ENCODE measurements around the gene CLNK. TPM values are rescaled to one million over a fixed set of nuclear protein-coding genes. Genes with fewer than 3 reads are reported as not detected.

The CLNK gene
- polyA plus RNA-seq, 1 of the 3 experiments (the other 2 are of a cell fraction), result not detected

- TF ChIP-seq USF2 (IDR thresholded peaks at IDR 0.05; ENCODE audit: borderline replicate concordance, low read depth, low read length) (no peak), FOXJ3 (CRISPR knock-in tag; IDR thresholded peaks at IDR 0.05) (no peak), YY1 (IDR thresholded peaks at IDR 0.05; ENCODE audit: low read depth) (no peak), SMC3 (IDR thresholded peaks at IDR 0.05; ENCODE audit: low read depth, low read length) (no peak), TCF12 (IDR thresholded peaks at IDR 0.05) (no peak), RFX5 (IDR thresholded peaks at IDR 0.05; ENCODE audit: low read length) (no peak), TAF1 (IDR thresholded peaks at IDR 0.05; ENCODE audit: borderline replicate concordance, low read depth, low read length) (no peak)
Measured at GRCh38 chr4:10438924-10439323, 245.6 kb downstream of the CLNK start (continued).

GRCh38 chr4:10437735-10438134, 246.8 kb downstream of the CLNK start:
- Histone ChIP-seq H3K36me3 (replicated peaks in 1 of 2; ENCODE audit: control insufficient read depth in 1 of 2, insufficient read depth in 2 of 2, low read length in 1 of 2) (peaks cover 0 to 3% of the 10 kb centered on the region in 2 experiments), H3K9me2 (no peaks in the 10 kb centered on the region), H4K20me1 (ENCODE audit: insufficient read depth) (no peaks in the 10 kb centered on the region), H3K4me3 (ENCODE audit: low read depth in 2 of 2, low read length in 1 of 2) (no peak overlapping the region), H3K79me2 (ENCODE audit: insufficient read depth) (no peaks in the 10 kb centered on the region), H3K9me3 (no peaks in the 10 kb centered on the region), H3K4me1 (ENCODE audit: control insufficient read depth in 1 of 2, insufficient read depth in 2 of 2, low read depth in 1 of 2, low read length in 1 of 2) (no peaks in the 10 kb centered on the region), H3K27me3 (ENCODE audit: insufficient read depth) (no peaks in the 10 kb centered on the region), H2AFZ (ENCODE audit: low read depth) (no peak overlapping the region), H3K27ac (ENCODE audit: low read depth in 2 of 2, low read length in 1 of 2) (no peak overlapping the region), H3F3A (replicated peaks; ENCODE audit: insufficient read depth) (no peaks in the 10 kb centered on the region), H3K9ac (no peak overlapping the region), H3K4me2 (no peak overlapping the region)
- no peak for DNase-seq
- 83% methylated on average over 1 of the region's 1 CpG for WGBS (ENCODE audit: low lambda C conversion rate)
- TF ChIP-seq IRF3 (IDR thresholded peaks at IDR 0.05; ENCODE audit: low read depth, low read length) (no peak), SMC3 (IDR thresholded peaks at IDR 0.05; ENCODE audit: low read depth, low read length) (no peak), POLR2AphosphoS5 (IDR thresholded peaks at IDR 0.05; ENCODE audit: low read depth, low read length) (no peak), FOXM1 (IDR thresholded peaks at IDR 0.05; ENCODE audit: low read depth) (no peak), TAF1 (IDR thresholded peaks at IDR 0.05; ENCODE audit: borderline replicate concordance, low read depth, low read length) (no peak), NFIC (IDR thresholded peaks at IDR 0.05; ENCODE audit: borderline replicate concordance) (no peak), CTCF (IDR thresholded peaks at IDR 0.05) (no peak), GATA2 (CRISPR knock-in tag; IDR thresholded peaks at IDR 0.05) (no peak), GABPA (IDR thresholded peaks at IDR 0.05; ENCODE audit: low read depth) (no peak), RCOR1 (IDR thresholded peaks at IDR 0.05; ENCODE audit: low read length) (no peak), RFX5 (IDR thresholded peaks at IDR 0.05; ENCODE audit: low read length) (no peak), RXRA (IDR thresholded peaks at IDR 0.05; ENCODE audit: borderline replicate concordance, low read depth) (no peak), ZBTB33 (IDR thresholded peaks at IDR 0.05; ENCODE audit: borderline replicate concordance, low read depth) (no peak), MEF2A (IDR thresholded peaks at IDR 0.05; ENCODE audit: borderline replicate concordance, low read depth) (no peak), MXI1 (IDR thresholded peaks at IDR 0.05; ENCODE audit: low read depth, low read length) (no peak), MAX (IDR thresholded peaks at IDR 0.05; ENCODE audit: low read depth) (no peak), FOSL2 (IDR thresholded peaks at IDR 0.05; ENCODE audit: borderline replicate concordance, low read depth) (no peak), FOXJ3 (CRISPR knock-in tag; IDR thresholded peaks at IDR 0.05) (no peak)
- ChIA-PET POLR2A (no interaction called here), CTCF (no interaction called here)
